ENCODE measurements around the gene VMAC.
"Not testable (repeated sequence)": the region's sequence is repeated elsewhere in the genome, so short reads cannot be mapped to it uniquely, and the experiment has no call there.

VMAC gene

GRCh38 chr19:5904352-5905113 is at the start of gene VMAC:
Gene VMAC, plus strand, starts transcription at chr19:5904872. Its CDS starts 19 bp downstream, at chr19:5904891.
- peak; percentile 100 for DNase-seq

- not testable (repeated sequence) for DNase-seq
These were observed 49.5 kb upstream of the VMAC start for GRCh38 chr19:5855151-5855550.

- no peak for DNase-seq
These were observed 47.2 kb upstream of the VMAC start for GRCh38 chr19:5857203-5858081.

- DNase-seq = no peak
These were observed 41.5 kb upstream of the VMAC start for GRCh38 chr19:5863030-5863665.

- no peak for DNase-seq
These were observed 40.5 kb upstream of the VMAC start for GRCh38 chr19:5864013-5864720.

GRCh38 chr19:5864725-5865486 is 39.8 kb upstream of the VMAC start:
- DNase-seq = no peak

GRCh38 chr19:5865772-5866171 is 38.9 kb upstream of the VMAC start:
- no peak for DNase-seq

GRCh38 chr19:5867201-5868136 is 37.2 kb upstream of the VMAC start:
- no peak for DNase-seq

GRCh38 chr19:5870986-5871394 is 33.7 kb upstream of the VMAC start:
- DNase-seq = no peak

GRCh38 chr19:5873617-5874199 is 31.0 kb upstream of the VMAC start:
- DNase-seq = no peak

- not testable (repeated sequence) for DNase-seq
These were observed 30.2 kb upstream of the VMAC start for GRCh38 chr19:5874496-5874895.

GRCh38 chr19:5877427-5877826 is 27.2 kb upstream of the VMAC start:
- DNase-seq = no peak

GRCh38 chr19:5877882-5878281 is 26.8 kb upstream of the VMAC start:
- DNase-seq = no peak

- no peak for DNase-seq
These were observed 24.5 kb upstream of the VMAC start for GRCh38 chr19:5880196-5880595.

GRCh38 chr19:5880604-5881078 is 24.0 kb upstream of the VMAC start:
- DNase-seq = no peak

GRCh38 chr19:5881543-5882299 is 23.0 kb upstream of the VMAC start:
- no peak for DNase-seq

GRCh38 chr19:5882421-5882968 is 22.2 kb upstream of the VMAC start:
- DNase-seq = no peak

- not testable (repeated sequence) for DNase-seq
These were observed 21.4 kb upstream of the VMAC start for GRCh38 chr19:5883157-5883873.
